Mesenteric fat pad (tissue), 1 donor: ENCODE measurements around the gene SLC25A10. TPM values are rescaled to one million over a fixed set of nuclear protein-coding genes. Genes with fewer than 3 reads are reported as not detected.

Experiments used
- microRNA-seq: library from miRNA; unstranded; fragments of <30 nt; microRNA quantifications from one replicate; pipeline ENCODE4 v1.2.0, GENCODE V29; 2020; ENCODE audit warnings: borderline number of aligned reads
- total RNA-seq: library from RNA; stranded (reverse); fragmentation: NEBNext Ultra II Directional; extraction: Animal tissue kit (Norgen Biotek cat#: 25700); gene quantifications from one replicate; pipeline ENCODE4 v1.2.1, GENCODE V29; 2021
- donor health status: DM: yes; HTN: yes; CAD: no.

The SLC25A10 gene
- total RNA-seq, 1 donor from 2014 or later: 17.0 TPM

Small RNAs within 50 kb of the gene (microRNA-seq; reads per million reads assigned to microRNA genes)
- gene MIR6786: not detected

Other genes with a start within 250 kb of the SLC25A10 start
- gene ACTG1, start 199.5 kb upstream of the SLC25A10 start, total RNA-seq: 1,641 TPM
- gene FSCN2, start 183.9 kb upstream of the SLC25A10 start, total RNA-seq: 0.39 TPM
- 25.5 TPM for gene FAAP100, start 159.9 kb upstream of the SLC25A10 start, total RNA-seq
- 129 TPM for gene NPLOC4, start 75.2 kb upstream of the SLC25A10 start, total RNA-seq
- 0.29 TPM for gene TSPAN10, start 75.1 kb upstream of the SLC25A10 start, total RNA-seq
- gene PDE6G, start 55.7 kb upstream of the SLC25A10 start, total RNA-seq: 1.3 TPM
- gene OXLD1, start 45.7 kb upstream of the SLC25A10 start, total RNA-seq: 27.5 TPM
- 11.9 TPM for gene CCDC137, start 45.5 kb upstream of the SLC25A10 start, total RNA-seq
- 25.0 TPM for gene ARL16, start 28.5 kb upstream of the SLC25A10 start, total RNA-seq
- gene HGS, start 28.3 kb upstream of the SLC25A10 start, total RNA-seq: 109 TPM
- gene MRPL12, start 8.9 kb upstream of the SLC25A10 start, total RNA-seq: 60.7 TPM
- gene GCGR, start 91.9 kb downstream of the SLC25A10 start, total RNA-seq: 0.26 TPM
- 63.2 TPM for gene MCRIP1, start 121.0 kb downstream of the SLC25A10 start, total RNA-seq
- not detected for gene PPP1R27, start 122.8 kb downstream of the SLC25A10 start, total RNA-seq
- gene P4HB, start 148.3 kb downstream of the SLC25A10 start, total RNA-seq: 575 TPM
- 521 TPM for gene ARHGDIA, start 159.1 kb downstream of the SLC25A10 start, total RNA-seq
- 46.2 TPM for gene ALYREF, start 179.3 kb downstream of the SLC25A10 start, total RNA-seq
- gene ANAPC11, start 179.4 kb downstream of the SLC25A10 start, total RNA-seq: 102 TPM
- gene NPB, start 190.0 kb downstream of the SLC25A10 start, total RNA-seq: not detected
- gene PCYT2, start 199.1 kb downstream of the SLC25A10 start, total RNA-seq: 33.9 TPM
- gene SIRT7, start 205.9 kb downstream of the SLC25A10 start, total RNA-seq: 16.9 TPM
- 29.7 TPM for gene MAFG, start 215.5 kb downstream of the SLC25A10 start, total RNA-seq
- gene PYCR1, start 225.0 kb downstream of the SLC25A10 start, total RNA-seq: 9.5 TPM
- not detected for gene MYADML2, start 234.9 kb downstream of the SLC25A10 start, total RNA-seq
- gene NOTUM, start 248.9 kb downstream of the SLC25A10 start, total RNA-seq: not detected